ENCODE measurements around the gene HVCN1.

Gene HVCN1

DNA sequence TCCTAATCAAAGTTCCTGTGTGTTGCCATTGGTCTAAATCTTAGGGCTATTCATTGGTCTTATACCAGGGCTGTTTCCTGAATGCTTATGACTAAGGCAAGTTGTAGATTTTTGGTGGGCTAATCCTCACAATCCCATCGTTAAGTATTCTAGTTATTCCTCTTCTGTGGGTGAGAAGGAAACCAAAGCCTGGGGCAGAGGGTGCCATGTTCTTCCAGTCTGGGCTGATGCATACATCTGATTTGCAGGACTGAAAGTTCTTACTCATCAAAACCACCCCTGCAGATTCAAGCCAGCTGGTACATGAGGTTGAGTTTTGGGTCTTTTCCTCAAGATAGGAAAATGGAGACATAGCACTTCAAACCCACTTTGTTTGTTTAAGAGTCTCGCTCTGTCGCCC is 28.1 kb upstream of the HVCN1 start:
- no peaks in the 10 kb centered on the region for H3K4me1 ChIP-seq
- no peaks in the 10 kb centered on the region for H3K36me3 ChIP-seq (ENCODE audit: control insufficient read depth, insufficient read depth, low read length)
- H2AFZ ChIP-seq, result no peak overlapping the region
- TF ChIP-seq, protein P1, sequence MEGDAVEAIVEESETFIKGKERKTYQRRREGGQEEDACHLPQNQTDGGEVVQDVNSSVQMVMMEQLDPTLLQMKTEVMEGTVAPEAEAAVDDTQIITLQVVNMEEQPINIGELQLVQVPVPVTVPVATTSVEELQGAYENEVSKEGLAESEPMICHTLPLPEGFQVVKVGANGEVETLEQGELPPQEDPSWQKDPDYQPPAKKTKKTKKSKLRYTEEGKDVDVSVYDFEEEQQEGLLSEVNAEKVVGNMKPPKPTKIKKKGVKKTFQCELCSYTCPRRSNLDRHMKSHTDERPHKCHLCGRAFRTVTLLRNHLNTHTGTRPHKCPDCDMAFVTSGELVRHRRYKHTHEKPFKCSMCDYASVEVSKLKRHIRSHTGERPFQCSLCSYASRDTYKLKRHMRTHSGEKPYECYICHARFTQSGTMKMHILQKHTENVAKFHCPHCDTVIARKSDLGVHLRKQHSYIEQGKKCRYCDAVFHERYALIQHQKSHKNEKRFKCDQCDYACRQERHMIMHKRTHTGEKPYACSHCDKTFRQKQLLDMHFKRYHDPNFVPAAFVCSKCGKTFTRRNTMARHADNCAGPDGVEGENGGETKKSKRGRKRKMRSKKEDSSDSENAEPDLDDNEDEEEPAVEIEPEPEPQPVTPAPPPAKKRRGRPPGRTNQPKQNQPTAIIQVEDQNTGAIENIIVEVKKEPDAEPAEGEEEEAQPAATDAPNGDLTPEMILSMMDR (IDR thresholded peaks at IDR 0.05), result no peak
- H3K9ac ChIP-seq, result no peak overlapping the region
- H3K27me3 ChIP-seq (ENCODE audit: control insufficient read depth, insufficient read depth, low read length), result no peaks in the 10 kb centered on the region
- H3K9me3 ChIP-seq (ENCODE audit: control insufficient read depth, low read length), result no peaks in the 10 kb centered on the region
- H3K27ac ChIP-seq, result no peak overlapping the region
- no peaks in the 10 kb centered on the region for H3K79me2 ChIP-seq
- no peak overlapping the region for H3K4me2 ChIP-seq (ENCODE audit: low read length)
- no peak overlapping the region for H3K4me3 ChIP-seq (ENCODE audit: low read depth, low read length)

DNA sequence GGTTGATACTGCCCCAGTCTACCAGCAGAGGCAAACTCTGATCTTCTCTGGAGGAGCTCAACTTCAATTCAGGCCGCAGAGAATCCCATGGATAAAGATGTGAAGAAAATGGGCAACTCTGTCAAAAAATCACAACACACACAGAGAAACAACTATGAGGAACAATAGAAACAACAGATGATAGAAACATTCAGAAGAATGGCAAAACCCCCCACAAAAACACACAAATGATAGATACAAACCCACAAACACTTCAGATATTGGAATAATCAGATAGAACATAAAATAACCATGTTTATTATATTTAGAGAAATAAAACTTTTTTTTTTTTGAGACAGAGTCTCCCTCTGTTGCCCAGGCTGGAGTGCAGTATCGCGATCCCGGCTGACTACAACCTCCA is 20.0 kb upstream of the HVCN1 start:
- H3K36me3 ChIP-seq (ENCODE audit: control insufficient read depth, insufficient read depth, low read length), result no peaks in the 10 kb centered on the region
- H3K9ac ChIP-seq, result no peak overlapping the region
- TF ChIP-seq, protein P1 (IDR thresholded peaks at IDR 0.05), result no peak
- no peak overlapping the region for H2AFZ ChIP-seq
- H3K9me3 ChIP-seq (ENCODE audit: control insufficient read depth, low read length), result no peaks in the 10 kb centered on the region
- no peak overlapping the region for H3K4me3 ChIP-seq (ENCODE audit: low read depth, low read length)
- no peaks in the 10 kb centered on the region for H3K27me3 ChIP-seq (ENCODE audit: control insufficient read depth, insufficient read depth, low read length)
- H3K4me1 ChIP-seq, result no peaks in the 10 kb centered on the region
- H3K79me2 ChIP-seq, result no peaks in the 10 kb centered on the region
- H3K4me2 ChIP-seq (ENCODE audit: low read length), result no peak overlapping the region
- H3K27ac ChIP-seq, result no peak overlapping the region

DNA sequence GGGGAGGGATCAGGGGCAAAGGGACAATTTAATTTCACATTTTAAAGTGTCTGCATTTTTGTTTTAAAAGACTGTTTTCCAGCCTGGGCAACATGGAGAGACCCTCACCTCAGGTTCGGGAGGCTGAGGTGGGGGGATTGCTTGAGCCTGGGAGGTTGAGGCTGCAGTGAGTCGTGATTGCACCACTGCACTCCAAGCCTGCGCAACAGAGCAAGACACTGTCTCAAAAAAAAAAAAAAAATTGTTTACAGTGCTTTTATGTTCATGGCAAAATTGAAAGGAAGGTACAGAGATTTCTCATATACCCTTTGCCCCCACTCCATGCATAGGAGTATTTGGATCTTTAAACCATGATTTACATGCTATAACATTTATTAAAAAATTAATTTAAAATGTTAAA is 16.4 kb upstream of the HVCN1 start:
- TF ChIP-seq, protein P1 (IDR thresholded peaks at IDR 0.05), result no peak
- no peak overlapping the region for H3K4me3 ChIP-seq (ENCODE audit: low read depth, low read length)
- no peak overlapping the region for H3K9ac ChIP-seq
- no peak overlapping the region for H2AFZ ChIP-seq
- no peak overlapping the region for H3K4me2 ChIP-seq (ENCODE audit: low read length)
- H3K79me2 ChIP-seq, result no peaks in the 10 kb centered on the region
- no peaks in the 10 kb centered on the region for H3K36me3 ChIP-seq (ENCODE audit: control insufficient read depth, insufficient read depth, low read length)
- H3K27ac ChIP-seq, result no peak overlapping the region
- H3K4me1 ChIP-seq, result no peaks in the 10 kb centered on the region
- H3K27me3 ChIP-seq (ENCODE audit: control insufficient read depth, insufficient read depth, low read length), result no peaks in the 10 kb centered on the region
- no peaks in the 10 kb centered on the region for H3K9me3 ChIP-seq (ENCODE audit: control insufficient read depth, low read length)

DNA sequence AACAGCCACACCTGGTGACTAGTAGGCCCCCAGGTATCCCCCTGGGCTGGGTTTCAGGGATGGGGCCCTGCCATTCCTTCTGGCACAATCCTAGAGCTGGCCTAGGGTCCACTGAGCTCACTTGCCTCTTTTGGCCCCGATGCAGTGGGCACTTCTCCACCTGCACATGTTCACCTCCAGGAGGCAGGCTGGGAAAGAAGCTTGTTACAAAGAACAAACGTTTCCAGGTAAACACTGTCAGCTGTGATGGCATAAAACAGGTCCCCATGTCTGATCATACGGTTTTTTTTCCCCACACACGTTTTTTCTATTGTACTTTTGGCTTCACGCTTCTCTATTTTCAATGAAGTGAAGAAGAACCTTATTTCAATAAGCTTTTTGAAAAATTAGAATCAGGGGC is 15.8 kb upstream of the HVCN1 start:
- no peak overlapping the region for H3K4me3 ChIP-seq (ENCODE audit: low read depth, low read length)
- no peak overlapping the region for H3K27ac ChIP-seq
- no peaks in the 10 kb centered on the region for H3K9me3 ChIP-seq (ENCODE audit: control insufficient read depth, low read length)
- no peaks in the 10 kb centered on the region for H3K4me1 ChIP-seq
- H3K36me3 ChIP-seq (ENCODE audit: control insufficient read depth, insufficient read depth, low read length), result no peaks in the 10 kb centered on the region
- TF ChIP-seq, protein P1 (IDR thresholded peaks at IDR 0.05), result peak; percentile 73
- no peaks in the 10 kb centered on the region for H3K79me2 ChIP-seq
- no peak overlapping the region for H3K4me2 ChIP-seq (ENCODE audit: low read length)
- no peak overlapping the region for H2AFZ ChIP-seq
- no peaks in the 10 kb centered on the region for H3K27me3 ChIP-seq (ENCODE audit: control insufficient read depth, insufficient read depth, low read length)
- H3K9ac ChIP-seq, result no peak overlapping the region

DNA sequence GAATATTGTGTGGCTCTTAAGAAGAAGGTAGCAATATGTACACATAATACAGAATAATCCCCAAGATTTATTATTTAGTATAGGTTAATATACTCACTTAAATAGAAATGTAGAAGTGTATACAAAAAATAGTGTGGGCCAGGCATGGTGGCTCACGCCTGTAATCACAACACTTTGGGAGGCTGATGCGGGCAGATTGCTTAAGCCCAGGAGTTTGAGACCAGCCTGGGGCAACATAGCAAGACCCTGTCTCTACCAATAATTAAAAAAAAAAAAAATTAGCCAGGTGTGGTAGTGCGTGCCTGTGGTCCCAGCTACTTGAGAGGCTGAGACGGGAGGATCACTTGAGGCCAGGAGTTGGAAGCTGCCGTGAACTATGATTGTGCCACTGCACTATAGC is 15.3 kb upstream of the HVCN1 start:
- Histone ChIP-seq H3K27me3 (ENCODE audit: control insufficient read depth, insufficient read depth, low read length) (no peaks in the 10 kb centered on the region), H3K9ac (no peak overlapping the region), H3K27ac (no peak overlapping the region), H3K4me1 (no peaks in the 10 kb centered on the region), H3K9me3 (ENCODE audit: control insufficient read depth, low read length) (no peaks in the 10 kb centered on the region), H3K4me3 (ENCODE audit: low read depth, low read length) (no peak overlapping the region), H3K4me2 (ENCODE audit: low read length) (no peak overlapping the region), H3K36me3 (ENCODE audit: control insufficient read depth, insufficient read depth, low read length) (no peaks in the 10 kb centered on the region), H2AFZ (no peak overlapping the region), H3K79me2 (no peaks in the 10 kb centered on the region)
- TF ChIP-seq, protein P1 (IDR thresholded peaks at IDR 0.05), result no peak

Data from parathyroid adenoma (tissue), 2 donors.